ENCODE results near the gene ARCN1.

DNA sequence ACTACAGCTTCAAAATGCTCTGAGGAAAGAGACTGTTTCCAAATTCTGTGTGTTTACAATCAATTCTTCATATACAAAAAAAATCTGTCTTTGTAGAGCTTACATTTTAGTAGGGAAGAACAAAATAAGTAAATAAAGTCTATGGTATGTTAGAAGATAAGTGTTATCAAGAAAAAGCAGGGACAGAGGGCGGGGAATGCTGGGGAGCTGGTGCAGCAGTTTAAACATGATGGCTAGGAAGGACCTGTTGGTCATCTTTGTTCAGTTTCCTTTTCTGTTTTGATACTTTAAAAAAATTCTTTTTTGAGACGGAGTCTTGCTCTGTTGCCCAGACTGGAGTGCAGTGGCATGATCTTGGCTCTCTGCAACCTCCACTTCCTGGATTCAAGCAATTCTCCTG is 25.1 kb upstream of the ARCN1 start:
- TF ChIP-seq CTCF (IDR thresholded peaks at IDR 0.05) (no peak), EZH2 (IDR thresholded peaks at IDR 0.05) (no peak), EZH2phosphoT487 (IDR thresholded peaks at IDR 0.05) (no peak)
